SH-SY5Y (cell line): ENCODE data around the gene CELSR3.

Source experiments
- GATA2 ChIP-seq: IDR thresholded peaks from 2 replicates; pipeline ENCODE4 v1.6.1; 2011; ENCODE audit warnings: mild to moderate bottlenecking, low read depth, low read length
- GATA3 ChIP-seq: IDR thresholded peaks from 2 replicates; pipeline ENCODE4 v1.6.1; 2011; ENCODE audit warnings: low read depth, mild to moderate bottlenecking, low read length, moderate library complexity

DNA sequence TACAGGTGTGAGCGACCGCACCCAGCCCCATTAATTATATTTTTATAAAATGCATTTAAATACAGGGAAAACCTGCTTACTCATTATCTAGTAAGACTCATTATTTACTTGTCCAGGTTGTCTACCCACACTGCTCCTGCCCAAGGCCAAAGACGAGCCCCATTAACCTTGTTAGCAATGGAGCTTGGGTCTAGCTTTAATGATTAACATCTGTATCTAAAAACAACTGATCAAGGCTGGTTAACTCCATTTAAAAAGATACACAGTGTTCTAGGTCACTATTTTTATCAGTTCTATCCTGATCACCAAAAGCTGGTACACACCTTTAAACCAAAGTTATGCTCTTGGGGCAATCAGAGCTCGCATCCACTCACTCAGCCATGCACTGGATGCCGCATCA lies 33.5 kb upstream of the CELSR3 start:
- TF ChIP-seq GATA3 = no peak
- no peak for TF ChIP-seq GATA2
